LNCAP (cell line): ENCODE results near the gene ZNF823.

ENCODE experiments used
- TF ChIP-seq, protein P1 (sequence below): fragments of 450-650 bp; IDR thresholded peaks from 2 replicates; pipeline ENCODE4 v1.5.1; 2017; ENCODE audit warnings: mild to moderate bottlenecking

Gene ZNF823

DNA sequence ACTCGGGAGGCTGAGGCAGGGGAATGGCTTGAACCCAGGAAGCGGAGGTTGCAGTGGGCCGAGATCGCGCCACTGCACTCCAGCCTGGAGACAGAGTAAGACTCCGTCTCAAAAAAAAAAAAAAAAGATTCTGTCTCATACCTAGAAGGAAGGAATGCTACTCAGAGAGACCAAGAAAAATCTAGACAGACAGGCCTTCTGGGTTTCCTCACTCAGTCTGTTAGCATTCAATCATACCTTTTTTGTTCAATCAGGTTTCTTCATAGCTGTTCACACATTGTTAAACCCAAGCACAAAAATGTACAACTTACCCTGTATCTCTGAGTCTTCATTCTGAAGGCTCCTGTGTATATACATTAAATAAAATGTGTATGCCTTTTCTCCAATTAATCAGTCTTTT lies 40.5 kb downstream of the ZNF823 start:
- TF ChIP-seq, protein P1, sequence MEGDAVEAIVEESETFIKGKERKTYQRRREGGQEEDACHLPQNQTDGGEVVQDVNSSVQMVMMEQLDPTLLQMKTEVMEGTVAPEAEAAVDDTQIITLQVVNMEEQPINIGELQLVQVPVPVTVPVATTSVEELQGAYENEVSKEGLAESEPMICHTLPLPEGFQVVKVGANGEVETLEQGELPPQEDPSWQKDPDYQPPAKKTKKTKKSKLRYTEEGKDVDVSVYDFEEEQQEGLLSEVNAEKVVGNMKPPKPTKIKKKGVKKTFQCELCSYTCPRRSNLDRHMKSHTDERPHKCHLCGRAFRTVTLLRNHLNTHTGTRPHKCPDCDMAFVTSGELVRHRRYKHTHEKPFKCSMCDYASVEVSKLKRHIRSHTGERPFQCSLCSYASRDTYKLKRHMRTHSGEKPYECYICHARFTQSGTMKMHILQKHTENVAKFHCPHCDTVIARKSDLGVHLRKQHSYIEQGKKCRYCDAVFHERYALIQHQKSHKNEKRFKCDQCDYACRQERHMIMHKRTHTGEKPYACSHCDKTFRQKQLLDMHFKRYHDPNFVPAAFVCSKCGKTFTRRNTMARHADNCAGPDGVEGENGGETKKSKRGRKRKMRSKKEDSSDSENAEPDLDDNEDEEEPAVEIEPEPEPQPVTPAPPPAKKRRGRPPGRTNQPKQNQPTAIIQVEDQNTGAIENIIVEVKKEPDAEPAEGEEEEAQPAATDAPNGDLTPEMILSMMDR = no peak

DNA sequence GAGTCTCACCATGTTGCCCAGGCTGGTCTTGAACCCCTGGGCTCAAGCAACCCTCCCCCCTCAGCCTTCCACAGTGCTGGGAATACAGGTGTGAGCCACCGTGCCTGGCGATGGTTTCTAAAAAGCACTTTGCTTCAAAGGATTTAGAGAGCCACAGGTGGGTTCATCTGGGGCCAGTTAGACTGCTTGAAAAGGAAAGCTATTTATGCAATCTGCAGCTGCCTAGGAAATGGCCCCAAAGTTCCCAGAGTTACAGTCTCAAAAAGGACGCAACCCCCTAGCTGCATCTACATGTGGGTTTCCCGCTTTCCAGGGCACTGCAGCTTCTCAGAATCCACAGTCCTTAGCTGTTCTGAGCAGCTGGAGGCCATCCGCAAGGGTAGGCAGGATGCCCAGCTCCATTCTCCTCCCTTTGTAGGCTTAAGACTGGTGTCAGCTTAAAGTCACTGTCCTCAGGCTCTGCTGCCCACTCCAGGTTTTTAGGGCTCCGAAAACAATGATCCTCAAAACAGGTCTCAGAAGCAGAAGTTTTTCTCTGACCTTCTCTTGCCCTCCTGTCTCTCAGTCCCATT lies 41.4 kb downstream of the ZNF823 start:
- TF ChIP-seq, protein P1 = no peak

DNA sequence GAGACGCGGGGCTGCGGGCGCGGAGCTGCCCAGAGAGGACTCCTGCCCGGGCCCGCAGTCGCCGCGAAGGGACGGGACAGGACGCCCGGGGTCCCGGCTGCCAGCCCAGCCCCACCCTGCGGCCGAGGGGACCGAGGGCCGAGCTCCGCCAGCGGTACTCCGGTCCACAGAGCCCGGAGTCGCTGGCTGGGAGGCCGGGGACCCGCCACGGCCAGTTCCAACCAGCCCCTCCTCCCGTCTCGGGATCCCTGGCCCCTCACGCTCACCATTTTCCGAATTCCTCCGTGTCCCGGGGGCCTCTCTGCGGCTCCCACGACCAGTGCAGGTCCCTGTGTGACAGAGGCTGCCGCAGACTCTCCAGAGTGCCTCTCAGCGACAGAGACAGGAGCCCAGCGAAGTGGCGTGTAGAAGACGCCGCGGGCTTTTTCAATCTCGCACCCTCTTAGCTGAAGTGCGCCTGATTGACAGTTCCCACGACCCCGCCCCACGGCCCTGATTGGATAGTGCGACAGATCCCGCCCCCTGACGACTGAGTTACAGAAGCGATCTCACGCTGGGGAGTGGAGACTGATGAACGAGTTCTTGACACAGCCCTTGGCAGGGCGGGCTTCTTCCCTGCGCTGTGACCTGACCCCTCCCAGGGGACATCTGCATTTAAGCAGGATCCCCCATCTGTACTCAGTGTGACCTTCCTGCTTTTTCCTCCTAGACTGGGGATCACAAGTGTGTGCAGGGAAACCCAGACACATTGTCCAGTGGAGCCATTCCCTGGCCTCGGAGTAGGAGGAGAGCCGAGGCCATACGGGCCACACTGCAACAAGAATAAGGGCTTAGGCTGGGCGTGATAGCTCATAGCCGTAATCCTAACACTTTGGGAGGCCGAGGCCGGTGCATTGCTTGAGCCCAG lies 44.0 kb downstream of the ZNF823 start:
- TF ChIP-seq, protein P1 = no peak

DNA sequence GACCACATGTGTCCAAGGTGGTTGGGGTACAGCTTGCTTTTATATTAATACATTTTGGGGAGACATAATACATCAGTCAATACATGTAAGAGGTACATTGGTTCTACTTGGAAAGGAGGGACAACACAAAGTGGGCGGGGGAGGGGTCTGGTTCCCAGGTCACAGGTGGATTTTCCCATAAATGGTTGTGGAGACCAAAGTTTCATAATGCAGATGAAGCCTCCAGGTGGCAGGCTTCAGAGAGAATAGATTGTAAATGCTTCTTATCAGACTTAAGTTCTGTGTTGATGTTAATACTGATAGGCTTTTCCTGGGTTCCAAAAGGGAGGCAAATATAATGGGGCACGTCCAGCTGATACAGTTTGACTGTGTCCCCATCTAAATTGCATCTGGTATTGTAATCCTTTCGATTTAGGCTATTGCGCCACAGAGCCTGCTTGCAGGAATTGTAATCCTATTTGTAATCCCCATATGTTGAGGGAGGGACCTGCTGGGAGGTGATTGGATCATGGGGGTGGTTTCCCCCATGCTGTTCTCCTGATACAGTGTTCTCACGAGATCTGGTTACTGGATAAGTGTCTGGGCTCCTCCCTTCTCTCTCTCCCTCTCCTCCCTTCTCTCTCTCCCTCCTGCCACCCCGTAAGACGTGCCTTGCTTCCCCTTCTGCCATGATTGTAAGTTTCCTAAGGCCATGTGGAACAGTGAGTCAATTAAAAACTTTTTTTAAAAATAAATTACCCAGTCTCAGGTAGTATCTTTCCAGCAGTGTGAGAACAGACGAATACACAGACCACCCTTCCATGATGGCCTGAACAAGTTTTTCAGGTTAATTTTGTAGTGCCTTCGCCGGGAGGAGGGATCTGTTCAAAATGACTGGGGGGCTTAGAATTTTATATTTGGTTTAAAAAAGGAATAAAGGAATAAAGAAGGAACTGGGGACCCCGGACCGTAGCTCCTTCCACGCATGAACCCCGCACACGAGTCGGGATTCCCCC lies 44.9 kb downstream of the ZNF823 start:
- TF ChIP-seq, protein P1 = peak; percentile 12; the same call in 1 of the 2 replicates

DNA sequence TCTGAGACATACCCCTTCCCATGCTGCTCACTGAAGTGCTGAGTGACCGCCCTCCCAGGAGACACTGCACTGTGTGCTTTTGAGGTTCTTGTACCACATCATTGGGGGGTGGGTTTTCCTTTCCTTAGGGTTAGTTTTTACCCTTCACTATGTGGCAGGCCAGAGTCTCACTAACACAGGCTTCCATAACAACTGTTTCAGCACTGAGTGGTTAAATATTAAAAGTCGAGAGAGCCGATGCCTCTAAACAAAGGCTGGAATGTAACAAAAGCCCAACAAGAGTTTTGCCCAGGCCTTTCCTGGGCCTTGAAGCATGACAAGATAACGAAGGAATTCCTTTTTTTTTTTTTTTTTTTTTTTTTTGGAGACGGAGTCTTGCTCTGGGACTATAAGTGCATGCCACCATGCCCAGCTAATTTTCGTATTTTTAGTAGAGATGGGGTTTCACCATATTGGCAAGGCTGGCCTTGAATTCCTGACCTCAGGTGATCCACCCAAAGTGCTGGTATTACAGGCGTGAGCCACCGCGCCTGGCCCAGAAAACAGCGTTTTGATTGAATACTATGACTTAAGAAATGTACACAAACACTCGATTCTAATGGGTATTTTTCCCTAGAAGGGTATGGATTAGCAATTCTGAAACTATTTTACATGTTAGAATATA lies 46.5 kb downstream of the ZNF823 start:
- TF ChIP-seq, protein P1 = no peak

DNA sequence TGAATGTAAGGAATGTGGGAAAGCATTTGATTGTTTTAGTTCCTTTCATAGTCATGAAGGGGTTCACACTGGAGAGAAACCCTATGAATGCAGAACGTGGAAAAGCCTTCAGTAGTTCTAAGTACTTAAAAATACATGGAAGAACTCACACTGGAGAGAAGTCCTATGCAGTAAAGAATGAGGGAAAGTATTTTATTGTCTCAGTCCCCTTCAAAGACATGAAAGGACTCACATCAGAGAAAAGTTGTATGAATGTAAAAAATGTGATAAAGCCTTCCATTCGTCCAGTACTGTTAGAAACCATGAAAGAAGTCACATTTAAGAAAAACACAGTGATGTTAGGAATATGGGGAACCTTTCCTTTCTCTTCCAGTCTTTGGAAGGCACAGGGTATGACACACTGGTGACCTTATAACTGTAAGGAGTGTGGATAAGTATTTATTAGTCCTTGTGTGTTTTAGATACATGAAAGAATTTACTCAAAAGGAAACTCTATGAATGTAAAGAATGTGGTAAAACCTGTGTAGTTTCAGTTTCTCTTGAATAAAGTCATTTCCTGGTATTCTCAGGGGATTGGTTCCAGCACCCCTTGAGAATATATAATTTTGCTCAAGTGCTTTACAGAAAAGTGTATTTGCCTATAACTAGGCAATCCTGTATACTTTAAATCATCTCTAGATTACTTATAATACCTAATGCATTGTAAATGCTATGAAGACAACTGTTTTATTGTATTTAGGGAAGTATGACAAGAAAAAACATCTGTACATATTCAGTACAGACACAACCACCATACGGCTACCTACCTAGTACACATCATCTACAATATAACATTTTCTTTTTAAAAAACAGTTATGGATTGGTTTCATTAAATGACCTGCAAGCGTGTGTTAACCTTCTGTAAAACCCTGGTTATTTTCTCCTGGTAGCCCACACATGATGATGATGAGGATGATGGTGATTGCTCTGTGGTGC lies 52.8 kb downstream of the ZNF823 start:
- TF ChIP-seq, protein P1 = no peak
